ENCODE results near the gene DCUN1D2.

DCUN1D2 gene

DNA sequence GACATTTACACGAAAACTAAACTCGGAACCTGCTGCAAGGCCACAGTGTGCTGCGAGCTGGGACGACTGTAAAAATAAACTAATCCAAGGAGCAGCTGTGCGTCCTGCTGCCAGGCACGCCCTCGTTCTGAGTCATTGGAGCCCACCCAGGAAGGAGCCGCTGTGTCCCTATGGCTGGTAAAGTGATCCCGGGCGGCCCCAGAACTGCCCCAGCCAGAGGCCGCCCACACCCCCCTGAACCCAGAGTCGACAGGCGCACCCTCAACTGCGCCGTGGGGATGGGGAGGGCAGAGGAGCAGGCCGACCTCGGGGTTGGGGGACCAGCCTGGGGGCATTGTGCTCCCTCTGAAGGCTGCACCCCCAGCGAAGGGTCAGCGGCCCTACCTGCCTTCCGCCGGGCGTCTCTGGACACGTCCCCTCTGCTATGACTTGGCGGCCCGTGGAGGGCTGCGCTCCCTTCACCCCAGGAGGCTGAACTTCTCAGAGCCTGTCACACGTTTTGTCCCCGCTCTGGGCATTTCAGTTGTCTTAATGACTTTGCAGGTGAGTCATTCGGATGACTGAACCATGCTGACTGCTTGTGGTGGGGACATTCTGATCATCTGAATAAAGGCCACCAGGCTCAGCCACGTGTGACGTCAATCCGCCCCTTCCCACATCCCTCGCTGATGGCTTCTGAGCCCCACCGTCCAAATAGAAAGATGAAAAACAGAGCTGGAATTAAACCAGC is 79.9 kb downstream of the DCUN1D2 start:
- no peak for DNase-seq (ENCODE audit: low spot score in 2 of 2)
- Histone ChIP-seq H3K9me3 (no peaks in the 10 kb centered on the region), H3K36me3 (replicated peaks) (no peaks in the 10 kb centered on the region), H3K4me1 (no peaks in the 10 kb centered on the region), H3K27me3 (ENCODE audit: low read depth) (peaks cover 2% of the 10 kb centered on the region; the same call in 1 of the 2 replicates), H3K4me3 (no peak overlapping the region)
- in situ Hi-C loops (cut with MboI; ENCODE audit: low sequenced_read_pairs) = no loop called here

DNA sequence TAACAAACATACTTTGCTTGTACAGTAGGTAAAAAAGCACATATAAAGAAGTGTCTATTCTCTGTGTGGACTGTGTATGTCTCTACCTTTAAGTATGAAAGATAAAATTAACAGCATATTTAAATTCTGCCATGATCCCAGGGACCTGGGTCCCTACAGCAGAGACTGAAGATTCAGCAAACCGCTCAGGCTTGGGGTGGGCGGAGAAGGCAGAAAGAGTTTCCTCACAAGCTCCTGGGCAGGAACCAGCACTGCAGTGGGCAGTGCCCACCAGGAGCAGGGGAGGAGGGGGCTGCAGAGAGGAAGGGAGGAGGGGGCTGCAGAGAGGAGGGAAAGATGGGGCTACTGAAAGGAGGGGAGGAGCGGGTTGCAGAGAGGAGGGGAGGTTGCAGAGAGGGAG is 81.9 kb downstream of the DCUN1D2 start:
- Histone ChIP-seq H3K27me3 (ENCODE audit: low read depth) (0 out of 2 replicates have a peak, but pooled peaks cover 2% of the 10 kb centered on the region), H3K36me3 (replicated peaks) (no peaks in the 10 kb centered on the region), H3K4me3 (no peak overlapping the region), H3K9me3 (no peaks in the 10 kb centered on the region), H3K4me1 (no peaks in the 10 kb centered on the region)
- in situ Hi-C loops (cut with MboI; ENCODE audit: low sequenced_read_pairs) = no loop called here
- DNase-seq (ENCODE audit: low spot score in 2 of 2) = no peak

DNA sequence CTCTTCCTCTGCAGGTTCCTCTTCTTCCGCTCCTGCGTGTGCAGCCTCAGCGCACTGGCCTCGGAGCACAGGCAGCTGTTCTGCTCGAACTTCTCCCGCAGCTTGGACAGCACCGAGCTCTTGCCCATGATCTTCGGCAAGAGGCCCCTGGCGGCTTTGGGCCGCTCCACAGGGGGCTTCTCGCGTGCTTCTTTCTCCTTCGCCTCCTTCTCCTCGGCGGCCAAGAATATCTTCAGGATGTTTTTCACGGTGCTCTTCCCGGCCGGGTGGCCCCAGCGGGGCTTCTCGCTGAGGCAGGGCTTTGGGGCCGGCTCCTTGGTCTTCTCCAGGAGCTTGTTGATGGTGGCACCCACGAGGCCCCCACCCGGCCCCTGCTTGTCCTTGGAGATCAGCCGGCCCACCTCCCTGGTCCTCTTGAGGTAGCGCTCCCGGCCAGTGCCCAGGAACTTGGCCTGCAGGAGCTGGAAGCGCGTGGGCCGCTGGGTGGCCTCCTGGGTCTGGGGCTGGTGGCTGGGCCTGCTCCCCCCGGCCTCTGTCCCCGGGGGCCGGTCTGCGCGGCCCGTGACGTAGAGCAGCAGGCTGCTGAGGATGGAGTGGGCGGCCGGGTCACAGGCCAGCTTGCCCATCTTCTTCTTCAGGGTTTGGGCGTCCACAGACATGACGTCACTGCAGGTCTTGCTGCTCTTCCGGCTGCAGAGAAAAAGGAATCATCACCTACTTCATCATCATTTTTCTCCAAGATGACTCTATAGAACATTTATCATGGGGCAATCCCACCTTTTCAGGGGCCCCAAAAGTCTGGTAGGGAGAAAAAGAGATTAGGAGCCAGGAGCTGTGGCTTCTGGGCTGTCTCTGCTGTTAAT is 82.7 kb downstream of the DCUN1D2 start:
- no peak for DNase-seq (ENCODE audit: low spot score in 2 of 2)
- Histone ChIP-seq H3K36me3 (replicated peaks) (no peaks in the 10 kb centered on the region), H3K27me3 (ENCODE audit: low read depth) (0 out of 2 replicates have a peak, but pooled peaks cover 2% of the 10 kb centered on the region), H3K4me1 (no peaks in the 10 kb centered on the region), H3K9me3 (no peaks in the 10 kb centered on the region), H3K4me3 (no peak overlapping the region)
- in situ Hi-C loops (cut with MboI; ENCODE audit: low sequenced_read_pairs) = no loop called here

DNA sequence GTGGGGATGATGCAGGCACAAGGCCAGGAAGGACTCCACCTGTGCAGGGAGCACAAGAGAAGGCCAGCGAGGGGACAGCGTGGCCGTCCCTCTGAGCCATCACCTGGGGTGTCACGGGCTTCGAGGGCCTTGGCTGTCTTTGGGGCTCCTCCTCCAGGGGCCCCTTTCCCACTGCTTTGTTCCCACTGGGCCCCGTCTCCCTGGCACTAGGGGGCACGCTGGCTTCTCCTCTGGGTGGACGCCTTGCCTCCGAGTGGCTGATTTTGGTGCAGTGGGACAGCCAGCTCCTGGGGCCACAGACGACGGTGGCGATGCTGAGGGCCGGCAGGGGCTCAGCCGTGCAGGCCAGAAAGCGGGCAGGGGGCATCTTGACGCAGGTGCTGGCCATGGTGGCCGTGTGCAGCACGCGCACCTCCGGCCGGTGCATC is 83.4 kb downstream of the DCUN1D2 start:
- H3K4me1 ChIP-seq = no peaks in the 10 kb centered on the region
- in situ Hi-C loops (cut with MboI; ENCODE audit: low sequenced_read_pairs) = no loop called here
- H3K36me3 ChIP-seq (replicated peaks) = no peaks in the 10 kb centered on the region
- DNase-seq (ENCODE audit: low spot score in 2 of 2) = no peak
- no peak overlapping the region for H3K4me3 ChIP-seq
- 0 out of 2 replicates have a peak, but pooled peaks cover 2% of the 10 kb centered on the region for H3K27me3 ChIP-seq (ENCODE audit: low read depth)
- no peaks in the 10 kb centered on the region for H3K9me3 ChIP-seq

DNA sequence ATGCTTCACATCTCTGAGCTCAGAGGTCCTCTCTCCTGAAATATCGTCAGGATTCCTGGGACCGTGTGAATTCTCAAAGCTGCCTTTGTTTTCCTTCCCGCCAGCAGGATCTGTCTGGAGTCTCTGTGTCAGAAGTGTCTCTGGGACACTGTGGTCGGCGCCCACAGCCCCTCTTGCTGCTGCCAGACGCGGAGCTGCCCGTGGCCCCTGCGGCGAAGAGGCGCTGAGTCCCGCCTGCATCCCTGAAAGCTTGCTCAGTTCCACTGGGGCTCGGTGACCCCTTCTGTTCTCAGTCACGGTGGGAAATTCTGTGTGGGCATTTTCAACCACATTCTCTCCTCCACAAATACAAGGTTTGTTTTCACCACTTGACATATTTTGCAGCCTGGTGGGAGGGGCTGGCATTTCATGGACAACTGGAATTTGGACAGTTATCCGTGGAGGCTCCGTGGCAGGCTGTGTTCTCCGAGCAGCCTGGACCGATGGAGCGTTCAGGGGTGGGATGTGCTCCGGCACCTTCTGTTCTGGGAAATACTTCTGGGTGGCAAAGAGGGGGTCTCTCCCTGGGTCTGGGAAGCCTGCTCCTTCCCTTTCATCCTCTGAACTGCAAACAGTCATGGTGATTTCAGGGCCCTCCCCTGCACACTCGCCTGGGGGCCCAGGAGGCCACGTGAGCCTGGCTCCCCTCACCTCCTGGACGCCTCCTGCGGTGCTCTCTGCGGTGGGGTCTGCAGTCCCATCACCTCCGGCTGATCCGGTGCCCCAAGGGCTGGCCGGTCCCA is 84.0 kb downstream of the DCUN1D2 start:
- Histone ChIP-seq H3K4me3 (no peak overlapping the region), H3K9me3 (no peaks in the 10 kb centered on the region), H3K27me3 (ENCODE audit: low read depth) (0 out of 2 replicates have a peak, but pooled peaks cover 2% of the 10 kb centered on the region), H3K4me1 (no peaks in the 10 kb centered on the region), H3K36me3 (replicated peaks) (no peaks in the 10 kb centered on the region)
- in situ Hi-C loops (cut with MboI; ENCODE audit: low sequenced_read_pairs) = no loop called here
- no peak for DNase-seq (ENCODE audit: low spot score in 2 of 2)
